ENCODE data around the gene TMEM127.
"Not testable (repeated sequence)": the region's sequence is repeated elsewhere in the genome, so short reads cannot be mapped to it uniquely, and the experiment has no call there.

The TMEM127 gene

DNA sequence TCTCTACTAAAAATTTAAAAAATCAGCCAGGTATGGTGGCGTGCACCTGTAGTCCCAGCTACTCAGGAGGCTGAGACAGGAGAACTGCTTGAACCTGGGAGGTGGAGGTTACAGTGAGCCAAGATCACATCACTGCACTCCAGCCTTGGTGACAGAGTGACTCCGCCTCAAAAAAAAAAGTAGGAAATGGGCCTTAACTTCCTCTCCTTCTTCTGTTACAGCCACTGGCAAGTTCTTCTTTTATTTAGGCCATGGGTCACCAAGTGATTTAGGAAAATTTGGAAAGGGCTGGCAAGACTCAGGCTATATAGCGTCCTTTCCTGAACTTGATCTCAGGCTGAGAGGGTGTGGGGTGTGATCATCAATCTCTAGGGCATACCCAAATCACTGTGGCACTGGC is 8.1 kb downstream of the TMEM127 start:
- DNase-seq (ENCODE audit: low spot score); H3K27me3 Mint-ChIP-seq (ENCODE audit: low read depth); H3K4me3 Mint-ChIP-seq; H3K9me3 Mint-ChIP-seq: not testable (repeated sequence)
- Mint-ChIP-seq H3K4me1 (ENCODE audit: low read depth) (peaks cover 25% of the 10 kb centered on the region), H3K27ac (peak overlapping the region; percentile 15), H3K36me3 (ENCODE audit: low read depth) (peaks cover 39% of the 10 kb centered on the region)

DNA sequence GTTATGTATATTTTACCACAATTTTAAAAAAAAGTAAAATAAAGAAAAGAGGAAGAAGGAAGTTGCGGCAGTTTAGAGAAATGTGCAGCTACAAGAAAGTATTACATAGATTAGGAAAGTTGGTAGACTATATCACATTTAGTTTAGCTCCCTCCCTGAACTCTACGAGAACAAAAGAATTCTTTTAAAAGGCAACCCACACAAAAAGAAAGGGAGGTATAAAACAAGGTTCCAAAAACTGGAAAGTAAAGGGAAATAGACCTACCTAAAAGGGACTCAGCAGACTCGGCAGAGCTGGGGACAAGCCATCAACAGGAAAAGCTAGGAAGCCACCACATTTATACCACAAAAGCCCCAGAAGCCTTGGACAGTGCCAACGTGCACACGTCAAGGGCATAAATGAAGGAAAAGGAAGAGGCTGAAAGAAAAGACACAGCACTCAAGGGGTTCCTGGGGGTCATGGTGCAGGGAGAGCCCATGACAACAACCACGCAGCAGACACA is 9.1 kb downstream of the TMEM127 start:
- no peaks in the 10 kb centered on the region for H3K27me3 Mint-ChIP-seq (ENCODE audit: low read depth)
- H3K27ac Mint-ChIP-seq: peak overlapping the region; percentile 33
- no peaks in the 10 kb centered on the region for H3K9me3 Mint-ChIP-seq
- DNase-seq (ENCODE audit: low spot score): no peak
- H3K4me1 Mint-ChIP-seq (ENCODE audit: low read depth): peaks cover 25% of the 10 kb centered on the region
- peak overlapping the region; percentile 21 for H3K4me3 Mint-ChIP-seq
- H3K36me3 Mint-ChIP-seq (ENCODE audit: low read depth): peaks cover 44% of the 10 kb centered on the region

DNA sequence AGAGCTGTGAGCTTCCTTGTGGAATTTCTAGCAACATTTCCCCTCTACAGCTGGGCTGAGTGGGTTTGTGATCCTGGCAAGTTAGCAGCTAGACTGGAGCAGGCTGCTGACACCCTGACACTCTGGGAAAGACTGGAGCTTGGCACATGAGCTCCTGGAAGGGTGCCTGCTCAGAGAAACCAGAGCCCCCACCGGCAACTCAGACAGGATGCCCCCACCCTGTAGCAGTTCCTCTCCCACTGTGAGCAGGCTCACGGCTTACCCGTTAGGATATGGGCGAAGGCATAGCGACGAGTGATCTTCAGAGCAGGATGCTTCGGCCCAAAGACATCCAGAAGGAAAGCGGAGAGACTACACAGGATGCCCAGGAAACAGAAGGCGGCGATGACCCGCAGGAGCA is 11.2 kb downstream of the TMEM127 start:
- Mint-ChIP-seq H3K36me3 (ENCODE audit: low read depth) (peaks cover 49% of the 10 kb centered on the region), H3K9me3 (no peaks in the 10 kb centered on the region)

DNA sequence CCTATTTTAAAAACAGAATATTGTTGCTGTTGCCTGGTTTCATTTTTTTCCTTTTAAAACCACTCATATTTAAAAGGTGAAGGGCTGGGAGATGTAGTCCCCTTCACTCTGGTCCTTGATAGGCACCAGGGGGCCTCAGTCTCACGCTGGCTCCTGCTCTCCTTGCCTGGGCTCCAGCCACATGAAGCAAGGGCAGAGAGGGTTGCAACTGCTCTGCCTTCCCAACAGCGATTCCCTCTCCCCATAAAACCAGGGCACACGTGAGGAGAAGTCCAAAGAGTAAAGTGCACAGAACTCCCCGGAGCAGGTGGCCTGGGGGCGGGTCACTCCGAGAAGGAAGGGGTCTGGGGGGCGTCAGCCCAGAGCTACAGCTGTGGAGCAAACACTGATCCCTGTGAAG is 12.8 kb downstream of the TMEM127 start:
- Mint-ChIP-seq H3K4me3 (no peak overlapping the region), H3K4me1 (ENCODE audit: low read depth) (peaks cover 18% of the 10 kb centered on the region), H3K9me3 (no peaks in the 10 kb centered on the region), H3K27me3 (ENCODE audit: low read depth) (no peaks in the 10 kb centered on the region), H3K27ac (no peak overlapping the region), H3K36me3 (ENCODE audit: low read depth) (peaks cover 48% of the 10 kb centered on the region)
- no peak for DNase-seq (ENCODE audit: low spot score)

More for the DNA sequence above, 11.2 kb downstream of the TMEM127 start:
- no peak for DNase-seq (ENCODE audit: low spot score)
- Mint-ChIP-seq H3K27ac (no peak overlapping the region), H3K4me1 (ENCODE audit: low read depth) (peaks cover 20% of the 10 kb centered on the region), H3K27me3 (ENCODE audit: low read depth) (no peaks in the 10 kb centered on the region), H3K4me3 (no peak overlapping the region)

DNA sequence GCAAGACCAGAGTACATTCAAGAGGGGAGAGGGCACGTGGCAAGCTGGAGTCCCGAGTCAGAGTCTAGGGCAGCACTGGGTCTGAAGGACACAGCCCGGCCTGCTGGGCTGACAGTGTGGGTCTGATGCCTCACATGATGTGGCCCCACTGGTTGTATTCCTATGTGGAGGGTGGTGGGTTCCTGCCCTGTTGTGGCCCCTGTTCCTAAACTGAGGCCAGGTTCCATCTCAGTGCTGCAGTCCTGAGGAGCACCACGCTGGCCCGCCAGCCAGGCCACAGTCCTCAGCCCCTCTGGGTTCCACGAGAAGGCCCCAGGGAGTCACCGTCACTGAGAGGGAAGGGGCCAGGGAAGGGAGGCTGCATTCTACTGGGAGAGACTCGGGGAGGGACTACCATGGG is 13.3 kb downstream of the TMEM127 start:
- Mint-ChIP-seq H3K27me3 (ENCODE audit: low read depth) (no peaks in the 10 kb centered on the region), H3K4me3 (no peak overlapping the region), H3K4me1 (ENCODE audit: low read depth) (peaks cover 18% of the 10 kb centered on the region), H3K27ac (no peak overlapping the region), H3K36me3 (ENCODE audit: low read depth) (peaks cover 44% of the 10 kb centered on the region), H3K9me3 (no peaks in the 10 kb centered on the region)
- no peak for DNase-seq (ENCODE audit: low spot score)

DNA sequence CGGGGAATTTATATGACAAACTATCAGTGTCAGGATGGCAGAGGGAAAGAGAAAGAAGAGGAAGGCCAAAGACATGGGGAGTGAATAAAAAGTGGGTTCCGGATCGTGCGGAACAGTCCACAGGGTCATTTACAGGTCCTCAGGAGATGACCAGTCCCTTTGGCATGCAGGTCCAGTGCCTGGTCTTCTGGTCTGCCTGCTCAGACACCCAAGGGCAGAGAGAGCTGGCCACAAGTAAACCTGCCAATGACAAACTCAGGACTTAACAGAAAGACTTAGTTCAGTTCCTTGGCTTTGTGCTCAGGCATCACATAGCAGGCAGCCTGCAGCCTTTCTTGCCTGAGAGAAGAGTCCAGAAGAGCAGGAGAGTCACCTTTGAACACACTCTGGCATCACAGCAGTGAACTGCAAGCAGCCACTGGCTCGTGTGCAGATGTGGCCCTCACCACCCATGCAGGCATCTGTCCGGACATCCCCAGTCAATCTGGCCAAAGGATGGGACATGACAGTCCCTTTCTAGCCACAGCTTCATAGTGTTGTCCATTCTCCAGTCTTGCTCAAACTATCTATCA is 14.0 kb downstream of the TMEM127 start:
- no peak for DNase-seq (ENCODE audit: low spot score)
- peaks cover 48% of the 10 kb centered on the region for H3K36me3 Mint-ChIP-seq (ENCODE audit: low read depth)
- H3K9me3 Mint-ChIP-seq: no peaks in the 10 kb centered on the region
- peaks cover 19% of the 10 kb centered on the region for H3K4me1 Mint-ChIP-seq (ENCODE audit: low read depth)
- no peak overlapping the region for H3K4me3 Mint-ChIP-seq
- H3K27me3 Mint-ChIP-seq (ENCODE audit: low read depth): no peaks in the 10 kb centered on the region
- peak overlapping the region; percentile 9 for H3K27ac Mint-ChIP-seq

DNA sequence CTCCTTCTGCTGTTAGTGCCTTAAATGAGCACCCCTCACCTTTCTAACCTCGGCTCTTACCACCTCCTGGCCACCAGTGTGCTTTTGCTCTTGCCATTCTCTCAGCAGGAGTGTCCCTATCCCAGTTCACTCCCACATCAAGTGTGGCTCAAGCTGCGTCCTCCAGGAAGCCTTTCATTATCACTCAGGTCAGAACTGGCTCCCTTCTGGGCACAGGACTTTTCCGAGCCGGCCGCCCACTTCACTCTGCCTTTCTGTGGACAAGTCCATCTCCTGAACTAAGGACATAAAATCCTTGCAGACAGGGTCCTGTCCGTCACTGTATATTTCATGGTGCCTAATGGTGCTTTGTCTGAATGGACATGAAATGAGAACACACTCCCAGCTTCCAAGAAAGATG is 15.6 kb downstream of the TMEM127 start:
- Mint-ChIP-seq H3K27me3 (ENCODE audit: low read depth) (no peaks in the 10 kb centered on the region), H3K4me3 (no peak overlapping the region), H3K27ac (peak overlapping the region; percentile 62), H3K4me1 (ENCODE audit: low read depth) (peaks cover 32% of the 10 kb centered on the region), H3K9me3 (peaks cover 7% of the 10 kb centered on the region), H3K36me3 (ENCODE audit: low read depth) (peaks cover 57% of the 10 kb centered on the region)
- DNase-seq (ENCODE audit: low spot score): no peak

DNA sequence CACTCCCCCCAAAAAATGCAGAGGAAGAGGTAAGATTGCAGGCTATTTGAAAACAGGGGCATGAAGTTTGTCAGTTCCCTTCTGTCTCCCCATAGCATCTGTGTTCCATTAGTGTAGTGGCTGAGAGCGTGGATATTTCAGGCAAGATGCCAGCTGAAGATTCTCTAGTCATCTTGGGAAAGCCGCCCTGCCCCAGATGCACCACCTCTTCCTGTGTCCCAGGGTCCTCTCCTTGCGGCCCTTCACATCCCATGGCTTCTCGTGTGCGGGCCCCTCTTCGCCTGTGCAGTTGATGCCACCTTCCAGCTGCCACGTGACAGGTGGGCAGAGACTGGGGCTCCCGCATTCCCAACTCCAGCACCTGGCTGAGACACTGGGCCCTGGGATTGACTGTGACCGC is 16.1 kb downstream of the TMEM127 start:
- Mint-ChIP-seq H3K4me1 (ENCODE audit: low read depth) (peaks cover 35% of the 10 kb centered on the region), H3K27ac (no peak overlapping the region), H3K9me3 (peaks cover 7% of the 10 kb centered on the region), H3K27me3 (ENCODE audit: low read depth) (no peaks in the 10 kb centered on the region), H3K4me3 (no peak overlapping the region), H3K36me3 (ENCODE audit: low read depth) (peaks cover 60% of the 10 kb centered on the region)
- DNase-seq (ENCODE audit: low spot score): no peak

DNA sequence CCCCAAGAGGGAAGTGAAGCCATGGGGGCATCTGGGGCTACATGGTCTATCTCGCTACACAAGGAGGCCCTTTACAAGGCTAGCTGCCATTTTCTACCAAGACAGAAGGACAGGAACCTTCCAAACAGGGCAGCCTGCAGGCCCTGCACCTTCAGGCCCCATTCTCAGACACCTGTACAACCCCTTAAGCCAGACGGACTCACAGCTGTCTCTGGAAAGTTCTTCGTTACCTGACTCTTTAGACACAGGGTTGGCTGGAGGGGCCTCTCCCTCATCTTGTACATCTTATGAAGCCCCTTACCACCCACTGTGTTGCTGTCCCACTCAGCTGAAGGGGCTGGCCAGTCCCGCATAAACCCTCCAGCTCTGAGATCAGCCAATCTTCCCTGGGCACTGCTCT is 17.2 kb downstream of the TMEM127 start:
- Mint-ChIP-seq H3K27ac (no peak overlapping the region), H3K4me3 (no peak overlapping the region), H3K4me1 (ENCODE audit: low read depth) (peaks cover 36% of the 10 kb centered on the region), H3K27me3 (ENCODE audit: low read depth) (no peaks in the 10 kb centered on the region), H3K36me3 (ENCODE audit: low read depth) (peaks cover 56% of the 10 kb centered on the region), H3K9me3 (peaks cover 7% of the 10 kb centered on the region)
- no peak for DNase-seq (ENCODE audit: low spot score)

DNA sequence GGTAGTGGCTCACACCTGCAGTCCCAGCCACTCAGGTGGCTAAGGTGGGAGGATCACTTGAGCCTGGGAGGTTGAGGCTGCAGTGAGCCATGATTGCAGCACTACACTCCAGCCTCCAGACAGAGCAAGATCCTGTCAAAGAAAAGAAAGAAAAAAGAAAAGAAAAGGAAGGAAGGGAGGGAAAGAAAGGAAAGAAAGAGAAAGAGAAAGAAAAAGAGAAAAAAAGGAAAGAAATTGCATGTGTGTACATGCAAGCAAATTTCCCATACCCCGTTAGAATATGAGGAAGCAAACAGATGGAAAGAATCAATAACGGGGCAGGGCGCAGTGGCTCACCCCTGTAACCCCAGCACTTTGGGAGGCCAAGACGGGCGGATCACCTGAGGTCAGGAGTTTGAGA is 17.9 kb downstream of the TMEM127 start:
- H3K9me3 Mint-ChIP-seq: peaks cover 7% of the 10 kb centered on the region
- H3K4me3 Mint-ChIP-seq: no peak overlapping the region
- H3K4me1 Mint-ChIP-seq (ENCODE audit: low read depth): peaks cover 40% of the 10 kb centered on the region
- H3K27ac Mint-ChIP-seq: peak overlapping the region; percentile 27
- no peak for DNase-seq (ENCODE audit: low spot score)
- H3K36me3 Mint-ChIP-seq (ENCODE audit: low read depth): peaks cover 55% of the 10 kb centered on the region
- no peaks in the 10 kb centered on the region for H3K27me3 Mint-ChIP-seq (ENCODE audit: low read depth)

DNA sequence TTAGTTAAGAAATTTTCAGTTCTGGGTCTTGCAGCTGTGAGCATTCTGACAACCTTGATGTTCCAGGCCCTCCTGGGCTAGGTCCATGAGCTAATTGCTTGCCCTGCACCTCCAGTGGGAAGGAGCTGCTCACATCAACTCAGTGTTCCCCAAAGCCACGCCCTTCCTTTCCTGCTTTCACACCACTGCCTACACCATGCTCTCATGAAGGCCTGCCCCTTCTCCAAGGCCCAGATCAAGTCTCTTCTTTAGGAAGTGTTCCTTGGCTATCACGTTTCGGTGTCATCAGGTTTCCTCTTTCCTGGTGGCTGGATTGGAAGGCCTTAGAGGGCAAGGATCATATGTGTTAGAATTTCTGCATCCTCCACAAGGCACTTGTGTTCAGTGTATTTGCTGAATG is 18.8 kb downstream of the TMEM127 start:
- Mint-ChIP-seq H3K4me1 (ENCODE audit: low read depth) (peaks cover 49% of the 10 kb centered on the region), H3K9me3 (peaks cover 7% of the 10 kb centered on the region), H3K27me3 (ENCODE audit: low read depth) (no peaks in the 10 kb centered on the region), H3K36me3 (ENCODE audit: low read depth) (peaks cover 53% of the 10 kb centered on the region), H3K4me3 (peak overlapping the region; percentile 52), H3K27ac (peak overlapping the region; percentile 70)
- no peak for DNase-seq (ENCODE audit: low spot score)

DNA sequence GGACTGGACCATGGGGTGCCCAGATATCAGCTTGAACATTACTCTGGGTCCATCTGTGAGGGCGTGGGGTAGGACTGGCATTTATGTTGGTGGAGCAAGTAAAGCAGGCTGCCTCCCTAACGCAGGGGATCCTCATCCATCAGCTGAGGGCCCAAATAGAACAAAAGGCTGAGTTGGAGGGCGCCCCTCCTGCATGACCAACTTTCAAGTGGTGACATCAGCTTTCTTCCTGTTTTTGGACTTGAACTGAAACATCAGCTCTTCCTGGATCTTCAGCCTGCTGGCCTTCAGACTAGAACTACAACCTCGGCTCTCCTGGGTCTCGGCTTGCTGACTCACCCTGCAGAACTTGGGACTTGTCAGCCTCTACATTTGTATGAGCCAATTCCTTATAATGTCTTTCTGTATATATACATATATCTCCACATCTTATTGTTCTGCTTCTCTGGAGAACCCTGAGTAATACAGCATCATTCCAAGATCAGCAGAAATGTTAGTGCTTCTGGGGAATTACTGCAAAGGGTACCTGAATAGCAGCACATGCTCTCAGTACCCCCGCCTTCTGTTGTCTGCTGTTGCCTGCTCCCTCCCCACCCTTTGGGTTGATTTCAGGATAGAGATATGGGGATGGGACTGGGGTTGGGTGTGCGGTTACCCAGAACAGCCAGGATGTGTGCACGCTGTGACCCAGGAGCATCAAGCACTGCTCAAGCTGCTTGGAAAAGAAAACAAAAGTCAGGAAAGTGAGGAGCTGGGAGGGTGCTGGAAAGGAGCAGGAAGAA is 20.0 kb downstream of the TMEM127 start:
- DNase-seq (ENCODE audit: low spot score): no peak
- Mint-ChIP-seq H3K27me3 (ENCODE audit: low read depth) (no peaks in the 10 kb centered on the region), H3K27ac (peak overlapping the region; percentile 85), H3K4me1 (ENCODE audit: low read depth) (peaks cover 57% of the 10 kb centered on the region), H3K36me3 (ENCODE audit: low read depth) (peaks cover 44% of the 10 kb centered on the region), H3K9me3 (peaks cover 7% of the 10 kb centered on the region), H3K4me3 (peak overlapping the region; percentile 33)

DNA sequence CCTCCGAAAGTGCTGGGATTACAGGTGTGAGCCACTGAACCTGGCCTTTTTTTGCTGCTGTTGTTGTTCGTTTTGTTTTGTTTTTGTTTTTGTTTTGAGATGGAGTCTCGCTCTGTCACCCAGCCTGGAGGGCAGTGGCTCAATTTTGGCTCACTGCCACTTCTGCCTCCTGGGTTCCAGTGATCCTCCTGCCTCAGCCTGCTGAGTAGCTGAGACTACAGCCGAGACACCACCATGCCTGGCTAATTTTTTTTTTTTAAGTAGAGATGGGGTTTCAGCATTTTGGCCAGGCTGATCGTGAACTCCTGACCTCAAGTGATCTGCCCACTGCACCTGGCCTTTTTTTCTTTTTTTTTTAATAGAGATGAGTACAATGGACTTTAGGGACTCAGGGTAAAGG is 22.0 kb downstream of the TMEM127 start:
- peaks cover 38% of the 10 kb centered on the region for H3K36me3 Mint-ChIP-seq (ENCODE audit: low read depth)
- peaks cover 54% of the 10 kb centered on the region for H3K4me1 Mint-ChIP-seq (ENCODE audit: low read depth)
- H3K27me3 Mint-ChIP-seq (ENCODE audit: low read depth): no peaks in the 10 kb centered on the region
- no peak overlapping the region for H3K27ac Mint-ChIP-seq
- no peak for DNase-seq (ENCODE audit: low spot score)
- no peak overlapping the region for H3K4me3 Mint-ChIP-seq
- H3K9me3 Mint-ChIP-seq: peaks cover 7% of the 10 kb centered on the region

DNA sequence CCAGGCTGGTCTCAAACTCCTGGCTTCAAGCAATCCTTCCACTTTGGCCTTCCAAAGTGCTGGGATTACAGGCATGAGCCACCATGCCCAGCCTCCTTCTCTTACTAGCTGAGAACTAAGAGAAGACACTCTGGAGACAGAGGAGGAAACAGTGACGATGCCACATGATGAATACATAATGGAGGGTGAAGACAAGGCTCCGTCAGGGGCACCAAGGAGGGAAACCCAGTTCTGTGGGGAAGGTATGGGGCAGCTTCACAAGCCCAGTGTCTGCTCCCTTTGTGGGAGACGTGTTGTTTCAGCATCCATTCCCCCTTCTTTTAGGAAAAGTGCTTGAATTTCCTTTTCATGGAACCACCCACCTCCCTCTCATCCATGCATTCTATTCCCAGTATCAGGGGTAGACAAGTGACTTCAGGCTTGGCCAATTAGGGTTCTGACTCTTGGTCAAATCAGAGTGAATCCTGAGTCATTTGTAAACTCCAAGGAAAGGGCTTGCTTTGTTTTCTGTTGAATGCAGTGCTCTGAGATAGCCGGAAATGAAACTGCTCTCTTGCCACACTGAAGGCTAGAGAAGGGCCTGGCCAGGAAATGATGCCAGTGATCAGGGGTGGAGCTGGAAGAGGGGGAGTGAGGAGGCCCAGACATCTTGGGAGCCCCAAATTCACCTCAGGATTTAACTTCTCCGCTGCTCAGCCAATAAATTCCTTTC is 23.7 kb downstream of the TMEM127 start:
- H3K36me3 Mint-ChIP-seq (ENCODE audit: low read depth): peaks cover 37% of the 10 kb centered on the region
- peak overlapping the region; percentile 93 for H3K27ac Mint-ChIP-seq
- peaks cover 47% of the 10 kb centered on the region for H3K4me1 Mint-ChIP-seq (ENCODE audit: low read depth)

More for the DNA sequence above, 23.7 kb downstream of the TMEM127 start:
- Mint-ChIP-seq H3K4me3 (peak overlapping the region; percentile 72), H3K9me3 (peaks cover 7% of the 10 kb centered on the region), H3K27me3 (ENCODE audit: low read depth) (no peaks in the 10 kb centered on the region)
- peak; percentile 75 for DNase-seq (ENCODE audit: low spot score)

Data from T-helper 2 cell treated with Interferon-gamma antibody and Interleukin-4, amounts not matched to agents 5 μg/mL and 100 μg/mL, for 36 hours (primary cell).